ENCODE data around the gene SMC4. TPM values are rescaled to one million over a fixed set of nuclear protein-coding genes. Genes with fewer than 3 reads are reported as not detected.
A peak's percentile ranks its signal among the peaks of the same experiment; 100 is the strongest.

Gene SMC4
- total RNA-seq, 1 experiment from 2014 or later, result 116 TPM

DNA sequence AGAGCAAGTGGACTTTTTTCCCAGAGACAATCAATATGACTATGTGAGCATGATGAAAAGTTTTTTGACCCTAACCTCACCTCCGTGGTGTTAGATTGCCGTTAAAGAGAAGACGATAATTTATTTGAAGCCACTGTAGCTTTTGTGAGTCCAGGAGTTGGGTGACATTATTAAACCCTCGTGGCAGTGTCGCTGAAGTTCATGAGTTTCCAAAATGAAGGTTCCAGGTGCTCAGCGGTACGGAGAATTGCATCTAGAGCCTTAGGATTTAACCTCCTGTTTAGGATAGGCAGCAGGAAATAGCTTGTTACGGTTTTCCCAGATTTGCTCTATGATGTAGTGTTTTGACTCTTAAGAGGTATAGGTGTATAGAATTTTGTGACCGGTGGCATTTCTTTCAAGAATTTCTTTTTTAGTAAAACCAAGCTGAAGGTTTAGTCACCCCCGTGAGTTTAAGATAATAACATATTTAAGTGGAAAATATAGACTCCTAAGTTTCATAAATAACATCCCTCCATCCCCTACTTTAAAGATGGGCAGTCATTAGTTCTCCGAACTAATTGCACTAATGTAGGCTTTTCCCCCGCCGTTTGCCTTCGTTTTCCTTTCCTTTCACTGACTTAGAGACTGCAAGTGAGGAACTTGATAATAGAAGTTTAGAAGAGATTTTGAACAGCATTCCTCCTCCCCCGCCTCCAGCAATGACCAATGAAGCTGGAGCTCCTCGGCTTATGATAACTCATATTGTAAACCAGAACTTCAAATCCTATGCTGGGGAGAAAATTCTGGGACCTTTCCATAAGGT is 2.0 kb downstream of the SMC4 start:
- peaks cover 22% of the 10 kb centered on the region for H3K4me1 Mint-ChIP-seq (ENCODE audit: insufficient read depth, unreplicated experiment)
- H3K27ac Mint-ChIP-seq (ENCODE audit: low read depth, unreplicated experiment), result peak overlapping the region; percentile 100
- ChIA-PET POLR2A (interaction anchor here (0.6 to 5.5 kb wide), 10 partner anchors 10 to 618 kb away, joined by 3 to 61 read pairs (median 4); partner anchors contain the start of genes ARL14 and TRIM59), CTCF (interaction anchor here (0.9 to 2.9 kb wide), 3 partner anchors 10 to 239 kb away, joined by 4 to 26 read pairs (median 5); no protein-coding TSS in a partner anchor)
- DNase-seq (ENCODE audit: unreplicated experiment), result peak; percentile 71
- H3K9me3 Mint-ChIP-seq (ENCODE audit: unreplicated experiment), result no peaks in the 10 kb centered on the region
- peak overlapping the region; percentile 88 for H3K4me3 Mint-ChIP-seq (ENCODE audit: unreplicated experiment)
- peaks cover 58% of the 10 kb centered on the region for H3K36me3 Mint-ChIP-seq (ENCODE audit: insufficient read depth, unreplicated experiment)
- intact Hi-C loops (cut with micrococcal nuclease), result loop anchor here (5.0 kb wide), 1 partner anchor 46 kb away; the partner anchor contains the start of gene TRIM59
- TF ChIP-seq, protein P1, sequence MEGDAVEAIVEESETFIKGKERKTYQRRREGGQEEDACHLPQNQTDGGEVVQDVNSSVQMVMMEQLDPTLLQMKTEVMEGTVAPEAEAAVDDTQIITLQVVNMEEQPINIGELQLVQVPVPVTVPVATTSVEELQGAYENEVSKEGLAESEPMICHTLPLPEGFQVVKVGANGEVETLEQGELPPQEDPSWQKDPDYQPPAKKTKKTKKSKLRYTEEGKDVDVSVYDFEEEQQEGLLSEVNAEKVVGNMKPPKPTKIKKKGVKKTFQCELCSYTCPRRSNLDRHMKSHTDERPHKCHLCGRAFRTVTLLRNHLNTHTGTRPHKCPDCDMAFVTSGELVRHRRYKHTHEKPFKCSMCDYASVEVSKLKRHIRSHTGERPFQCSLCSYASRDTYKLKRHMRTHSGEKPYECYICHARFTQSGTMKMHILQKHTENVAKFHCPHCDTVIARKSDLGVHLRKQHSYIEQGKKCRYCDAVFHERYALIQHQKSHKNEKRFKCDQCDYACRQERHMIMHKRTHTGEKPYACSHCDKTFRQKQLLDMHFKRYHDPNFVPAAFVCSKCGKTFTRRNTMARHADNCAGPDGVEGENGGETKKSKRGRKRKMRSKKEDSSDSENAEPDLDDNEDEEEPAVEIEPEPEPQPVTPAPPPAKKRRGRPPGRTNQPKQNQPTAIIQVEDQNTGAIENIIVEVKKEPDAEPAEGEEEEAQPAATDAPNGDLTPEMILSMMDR (IDR thresholded peaks at IDR 0.05; ENCODE audit: unreplicated experiment), result no peak
- H3K27me3 Mint-ChIP-seq (ENCODE audit: insufficient read depth, unreplicated experiment), result no peaks in the 10 kb centered on the region
- no TSS peak for BruUV-seq (replicated peaks)

DNA sequence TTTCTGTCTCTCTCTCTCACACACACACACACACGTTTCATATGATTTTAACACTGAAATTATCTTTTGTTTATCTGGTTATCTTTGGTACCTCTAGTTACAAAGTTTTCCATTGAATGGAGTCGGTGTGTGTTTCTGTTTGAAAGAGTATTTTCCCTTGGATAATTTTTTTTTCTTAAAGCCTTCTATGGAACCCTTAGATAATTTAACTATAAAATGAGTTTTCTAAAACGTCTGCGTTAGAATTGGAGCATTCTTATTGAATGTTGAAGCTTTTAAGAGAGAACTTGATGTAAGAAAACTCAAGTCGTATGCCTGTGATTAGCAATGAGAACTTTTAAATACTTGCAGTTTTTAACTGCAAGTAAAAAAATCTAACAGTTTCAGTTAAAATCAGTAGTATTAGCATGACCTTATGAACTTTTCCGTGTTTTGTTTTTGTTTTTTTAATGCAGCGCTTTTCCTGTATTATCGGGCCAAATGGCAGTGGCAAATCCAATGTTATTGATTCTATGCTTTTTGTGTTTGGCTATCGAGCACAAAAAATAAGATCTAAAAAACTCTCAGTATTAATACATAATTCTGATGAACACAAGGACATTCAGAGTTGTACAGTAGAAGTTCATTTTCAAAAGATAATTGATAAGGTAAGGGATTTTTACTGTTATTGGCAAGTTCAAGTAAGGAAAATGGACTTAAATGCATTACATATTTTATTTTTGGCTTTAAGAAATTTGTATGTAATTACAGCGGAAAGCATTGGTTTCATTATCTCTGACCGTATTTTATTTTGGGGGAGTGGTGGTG is 3.0 kb downstream of the SMC4 start:
- intact Hi-C loops (cut with micrococcal nuclease), result loop anchor here (5.0 kb wide), 1 partner anchor 45 kb away; the partner anchor contains the start of gene TRIM59
- TF ChIP-seq, protein P1 (IDR thresholded peaks at IDR 0.05; ENCODE audit: unreplicated experiment), result no peak
- Mint-ChIP-seq H3K27ac (ENCODE audit: low read depth, unreplicated experiment) (peak overlapping the region; percentile 100), H3K4me1 (ENCODE audit: insufficient read depth, unreplicated experiment) (peaks cover 16% of the 10 kb centered on the region), H3K27me3 (ENCODE audit: insufficient read depth, unreplicated experiment) (no peaks in the 10 kb centered on the region), H3K9me3 (ENCODE audit: unreplicated experiment) (no peaks in the 10 kb centered on the region), H3K4me3 (ENCODE audit: unreplicated experiment) (peak overlapping the region; percentile 88), H3K36me3 (ENCODE audit: insufficient read depth, unreplicated experiment) (peaks cover 58% of the 10 kb centered on the region)
- DNase-seq (ENCODE audit: unreplicated experiment), result no peak
- POLR2A ChIA-PET, result interaction anchor here (0.7 to 5.5 kb wide), 12 partner anchors 8 to 619 kb away, joined by 3 to 61 read pairs (median 4); partner anchors contain the start of genes ARL14 and TRIM59
- no TSS peak for BruUV-seq (replicated peaks)
- CTCF ChIA-PET, result interaction anchor here (0.9 to 2.9 kb wide), 3 partner anchors 9 to 239 kb away, joined by 3 to 26 read pairs (median 4); no protein-coding TSS in a partner anchor

DNA sequence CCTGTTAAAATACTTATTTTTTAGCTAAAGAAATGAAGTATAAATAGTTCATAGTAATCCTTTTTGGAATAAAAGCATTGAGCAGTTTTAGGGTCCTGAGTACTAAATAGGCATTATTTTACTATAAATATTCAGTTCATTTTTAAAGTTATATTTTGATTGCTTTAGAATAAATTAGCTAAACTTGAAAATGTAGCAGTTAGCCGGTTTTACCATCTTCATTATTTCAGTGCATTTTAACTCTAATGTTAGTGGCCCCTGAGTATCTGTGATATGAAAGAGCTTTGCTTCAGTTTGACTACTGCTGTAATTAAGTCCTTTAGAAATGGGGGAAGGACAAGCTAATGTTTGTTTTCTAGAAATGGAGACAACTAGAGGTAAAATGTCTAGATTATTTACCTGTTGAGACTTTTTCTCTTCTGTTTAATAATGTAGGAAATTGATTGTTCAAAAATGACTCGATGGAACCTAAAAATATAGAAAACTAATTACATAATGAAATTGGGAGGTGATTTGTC is 3.6 kb downstream of the SMC4 start:
- TF ChIP-seq, protein P1 (IDR thresholded peaks at IDR 0.05; ENCODE audit: unreplicated experiment), result no peak
- peak overlapping the region; percentile 88 for H3K4me3 Mint-ChIP-seq (ENCODE audit: unreplicated experiment)
- peaks cover 58% of the 10 kb centered on the region for H3K36me3 Mint-ChIP-seq (ENCODE audit: insufficient read depth, unreplicated experiment)
- H3K9me3 Mint-ChIP-seq (ENCODE audit: unreplicated experiment), result no peaks in the 10 kb centered on the region
- intact Hi-C loops (cut with micrococcal nuclease), result loop anchor here (5.0 kb wide), 1 partner anchor 44 kb away; the partner anchor contains the start of gene TRIM59
- no TSS peak for BruUV-seq (replicated peaks)
- no peaks in the 10 kb centered on the region for H3K27me3 Mint-ChIP-seq (ENCODE audit: insufficient read depth, unreplicated experiment)
- CTCF ChIA-PET, result interaction anchor here (0.9 to 2.9 kb wide), 2 partner anchors 8 to 12 kb away, joined by 3 to 26 read pairs; no protein-coding TSS in a partner anchor
- peaks cover 14% of the 10 kb centered on the region for H3K4me1 Mint-ChIP-seq (ENCODE audit: insufficient read depth, unreplicated experiment)
- H3K27ac Mint-ChIP-seq (ENCODE audit: low read depth, unreplicated experiment), result peak overlapping the region; percentile 100
- peak; percentile 23 for DNase-seq (ENCODE audit: unreplicated experiment)
- POLR2A ChIA-PET, result interaction anchor here (0.7 to 5.5 kb wide), 11 partner anchors 8 to 562 kb away, joined by 3 to 61 read pairs (median 4); partner anchors contain the start of gene TRIM59
